Measurements from ENCODE around the gene ZIC5. TPM values are rescaled to one million over a fixed set of nuclear protein-coding genes. Genes with fewer than 3 reads are reported as not detected.

The ZIC5 gene
- total and polyA plus RNA-seq, 4 donors: not detected

GRCh38 chr13:99959127-99959539 lies 12.4 kb downstream of the ZIC5 start:
- WGBS: 37% methylated on average over 10 of the region's 10 CpGs
- H3K36me3 ChIP-seq (ENCODE audit: control insufficient read depth in 4 of 4, insufficient read depth in 3 of 4, low read depth in 1 of 4, low read length in 3 of 4): no peaks in the 10 kb centered on the region
- TF ChIP-seq FOXA2 (IDR thresholded peaks at IDR 0.05) (no peak), RXRA (IDR thresholded peaks at IDR 0.05) (no peak), REST (IDR thresholded peaks at IDR 0.05) (no peak)

GRCh38 chr13:99958406-99959126 lies 13.0 kb downstream of the ZIC5 start:
- Histone ChIP-seq H3K9ac (ENCODE audit: low read depth in 1 of 2, low read length in 2 of 2) (no peak overlapping the region), H3K9me3 (ENCODE audit: control insufficient read depth in 4 of 4, low read length in 3 of 4) (no peaks in the 10 kb centered on the region), H3K4me3 (ENCODE audit: low read depth in 1 of 3, low read length in 3 of 3) (no peak overlapping the region), H3K27me3 (ENCODE audit: control insufficient read depth in 4 of 4, insufficient read depth in 4 of 4, low read length in 3 of 4) (peaks cover 3 to 36% (median 12%) of the 10 kb centered on the region in 4 donors), H3K36me3 (ENCODE audit: control insufficient read depth in 4 of 4, insufficient read depth in 3 of 4, low read depth in 1 of 4, low read length in 3 of 4) (no peaks in the 10 kb centered on the region), H3K4me1 (ENCODE audit: control insufficient read depth in 4 of 4, insufficient read depth in 4 of 4, low read length in 3 of 4) (peaks cover 12 to 25% (median 18%) of the 10 kb centered on the region in 4 donors), H3K27ac (ENCODE audit: low read depth in 1 of 2, low read length in 2 of 2) (no peak overlapping the region)
- TF ChIP-seq REST (IDR thresholded peaks at IDR 0.05) (no peak), ZBTB33 (IDR thresholded peaks at IDR 0.05) (no peak), RAD21 (IDR thresholded peaks at IDR 0.05) (no peak), TAF1 (conservative IDR thresholded peaks at IDR 0.05) (no peak), SP1 (IDR thresholded peaks at IDR 0.05) (no peak), FOXA2 (IDR thresholded peaks at IDR 0.05) (no peak), HNF4A (conservative IDR thresholded peaks at IDR 0.05) (no peak), MAX (IDR thresholded peaks at IDR 0.05) (no peak), ATF3 (IDR thresholded peaks at IDR 0.05) (no peak), CTCF (IDR thresholded peaks at IDR 0.05; ENCODE audit: low read depth, low read length, missing input control) (no peak), YY1 (IDR thresholded peaks at IDR 0.05) (no peak), RXRA (IDR thresholded peaks at IDR 0.05) (no peak), NR2F2 (IDR thresholded peaks at IDR 0.05) (no peak), FOXA1 (IDR thresholded peaks at IDR 0.05) (no peak), EGR1 (IDR thresholded peaks at IDR 0.05; ENCODE audit: low read depth in 2 of 2) (no peak), HNF4G (IDR thresholded peaks at IDR 0.05) (no peak), JUND (IDR thresholded peaks at IDR 0.05) (no peak), GABPA (IDR thresholded peaks at IDR 0.05 in 1 of 2, conservative IDR thresholded peaks at IDR 0.05 in 1 of 2) (no peak)
- WGBS: 41% methylated on average over 35 of the region's 35 CpGs
- DNase-seq (ENCODE audit: low spot score): no peak

More at GRCh38 chr13:99959127-99959539, 12.4 kb downstream of the ZIC5 start:
- no peak overlapping the region for H3K9ac ChIP-seq (ENCODE audit: low read depth in 1 of 2, low read length in 2 of 2)
- H3K4me3 ChIP-seq (ENCODE audit: low read depth in 1 of 3, low read length in 3 of 3): no peak overlapping the region
- H3K27me3 ChIP-seq (ENCODE audit: control insufficient read depth in 4 of 4, insufficient read depth in 4 of 4, low read length in 3 of 4): peaks cover 3 to 36% (median 12%) of the 10 kb centered on the region in 4 donors
- no peak for DNase-seq (ENCODE audit: low spot score)
- H3K9me3 ChIP-seq (ENCODE audit: control insufficient read depth in 4 of 4, low read length in 3 of 4): no peaks in the 10 kb centered on the region
- no peak overlapping the region for H3K27ac ChIP-seq (ENCODE audit: low read depth in 1 of 2, low read length in 2 of 2)
- H3K4me1 ChIP-seq (ENCODE audit: control insufficient read depth in 4 of 4, insufficient read depth in 4 of 4, low read length in 3 of 4): peaks cover 12 to 25% (median 18%) of the 10 kb centered on the region in 4 donors

Data from liver (tissue), 9 donors.